Mesenchymal stem cell (in vitro differentiated cells and primary cell): ENCODE results near the gene JSRP1.
A peak's percentile ranks its signal among the peaks of the same experiment; 100 is the strongest.

Experiments used
- DNase-seq: peaks from one replicate; pipeline ENCODE4 v3.0.0-alpha.2; 2013
- H2AFZ ChIP-seq: one replicate; pipeline ENCODE4 v1.6.1; 2013; ENCODE audit warnings: low read depth, mild to moderate bottlenecking, control low read depth, inconsistent platforms, low read length, moderate library complexity
- H2AK5ac ChIP-seq: 2 replicates; pipeline ENCODE4 v1.6.1; 2013; ENCODE audit warnings: low read length, moderate library complexity, mild to moderate bottlenecking, inconsistent platforms; ENCODE audit not compliant: severe bottlenecking
- H2BK120ac ChIP-seq: one replicate; pipeline ENCODE4 v1.6.1; 2013; ENCODE audit warnings: low read depth, mild to moderate bottlenecking, inconsistent platforms, low read length, moderate library complexity
- H2BK12ac ChIP-seq, 2 experiments: one replicate each; pipeline ENCODE4 v1.6.1; 2013; ENCODE audit warnings: inconsistent platforms in 2 of 2, low read length in 2 of 2, mild to moderate bottlenecking in 2 of 2, moderate library complexity in 2 of 2, control low read depth in 1 of 2
- H2BK15ac ChIP-seq: one replicate; pipeline ENCODE4 v1.6.1; 2013; ENCODE audit warnings: mild to moderate bottlenecking, low read depth, inconsistent platforms; ENCODE audit not compliant: poor library complexity, severe bottlenecking
- H2BK5ac ChIP-seq: 2 replicates; pipeline ENCODE4 v1.6.1; 2013; ENCODE audit warnings: low read depth, mild to moderate bottlenecking, low read length, control low read depth, inconsistent platforms; ENCODE audit not compliant: poor library complexity, severe bottlenecking
- H3K14ac ChIP-seq, 2 experiments: one replicate each; pipeline ENCODE4 v1.6.1; 2013; ENCODE audit warnings: inconsistent platforms in 2 of 2, low read length in 2 of 2, control low read depth in 1 of 2, mild to moderate bottlenecking in 1 of 2, moderate library complexity in 1 of 2
- H3K18ac ChIP-seq, 2 experiments: one replicate each; pipeline ENCODE4 v1.6.1; 2013; ENCODE audit warnings: inconsistent platforms in 2 of 2, low read length in 2 of 2, control low read depth in 1 of 2, low read depth in 1 of 2, mild to moderate bottlenecking in 1 of 2
- H3K23ac ChIP-seq, 2 experiments: one replicate each; pipeline ENCODE4 v1.6.1; 2013; ENCODE audit warnings: inconsistent platforms in 2 of 2, low read length in 2 of 2, mild to moderate bottlenecking in 2 of 2, moderate library complexity in 2 of 2, control low read depth in 1 of 2
- H3K27ac ChIP-seq: 2 replicates; pipeline ENCODE4 v1.5.1; 2013; ENCODE audit warnings: mild to moderate bottlenecking, moderate library complexity, low read length, control low read depth, inconsistent platforms; ENCODE audit not compliant: poor library complexity, severe bottlenecking
- H3K27me3 ChIP-seq, 2 experiments: 2 replicates each; pipeline versions ENCODE4 v1.6.1 to v1.7.0; 2013; ENCODE audit warnings: low read length in 2 of 2, mild to moderate bottlenecking in 2 of 2, moderate library complexity in 2 of 2, control low read depth in 1 of 2, inconsistent platforms in 1 of 2; ENCODE audit not compliant: control insufficient read depth in 1 of 2, insufficient read depth in 1 of 2
- H3K36me3 ChIP-seq, 2 experiments: 2 replicates each; pipeline versions ENCODE4 v1.6.1 to v1.7.0; 2013; ENCODE audit warnings: low read length in 2 of 2, control low read depth in 1 of 2, inconsistent platforms in 1 of 2, low read depth in 1 of 2, mild to moderate bottlenecking in 1 of 2; ENCODE audit not compliant: insufficient read depth in 2 of 2, control insufficient read depth in 1 of 2
- H3K4ac ChIP-seq, 2 experiments: one replicate each; pipeline ENCODE4 v1.6.1; 2013; ENCODE audit warnings: inconsistent platforms in 2 of 2, low read length in 2 of 2, mild to moderate bottlenecking in 2 of 2, moderate library complexity in 2 of 2, control low read depth in 1 of 2, low read depth in 1 of 2
- H3K4me1 ChIP-seq: 2 replicates; pipeline ENCODE4 v1.6.1; 2013; ENCODE audit warnings: low read depth, low read length, control low read depth; ENCODE audit not compliant: control insufficient read depth, insufficient read depth
- H3K4me2 ChIP-seq: 2 replicates; pipeline ENCODE4 v1.6.1; 2013; ENCODE audit warnings: low read length, mild to moderate bottlenecking, inconsistent platforms; ENCODE audit not compliant: poor library complexity, severe bottlenecking
- H3K4me3 ChIP-seq, 2 experiments: 2 replicates each; pipeline versions ENCODE4 v1.5.1 to v1.7.0; 2013; ENCODE audit warnings: low read length in 2 of 2, mild to moderate bottlenecking in 2 of 2, control low read depth in 1 of 2, low read depth in 1 of 2; ENCODE audit not compliant: insufficient read depth in 1 of 2
- H3K79me1 ChIP-seq: replicated peaks from 2 replicates; pipeline ENCODE4 v1.6.1; 2013; ENCODE audit warnings: mild to moderate bottlenecking, control low read depth, low read length, inconsistent platforms; ENCODE audit not compliant: poor library complexity, severe bottlenecking
- H3K9ac ChIP-seq: 2 replicates; pipeline ENCODE4 v1.7.0; 2013; ENCODE audit warnings: mild to moderate bottlenecking, low read length, moderate library complexity
- H3K9me3 ChIP-seq: 2 replicates; pipeline ENCODE4 v1.7.0; 2013; ENCODE audit warnings: mild to moderate bottlenecking, low read length; ENCODE audit not compliant: control insufficient read depth
- H4K8ac ChIP-seq: one replicate; pipeline ENCODE4 v1.6.1; 2013; ENCODE audit warnings: inconsistent platforms, mild to moderate bottlenecking, low read length, moderate library complexity
- H4K91ac ChIP-seq: one replicate; pipeline ENCODE4 v1.6.1; 2013; ENCODE audit warnings: mild to moderate bottlenecking, low read length, inconsistent platforms
- WGBS: methylation state at CpG from one replicate; pipeline ENCODE4 v1.1.7; 2013; ENCODE audit warnings: mixed read lengths; 5-methylcytosine and 5-hydroxymethylcytosine counted together

JSRP1 gene

DNA sequence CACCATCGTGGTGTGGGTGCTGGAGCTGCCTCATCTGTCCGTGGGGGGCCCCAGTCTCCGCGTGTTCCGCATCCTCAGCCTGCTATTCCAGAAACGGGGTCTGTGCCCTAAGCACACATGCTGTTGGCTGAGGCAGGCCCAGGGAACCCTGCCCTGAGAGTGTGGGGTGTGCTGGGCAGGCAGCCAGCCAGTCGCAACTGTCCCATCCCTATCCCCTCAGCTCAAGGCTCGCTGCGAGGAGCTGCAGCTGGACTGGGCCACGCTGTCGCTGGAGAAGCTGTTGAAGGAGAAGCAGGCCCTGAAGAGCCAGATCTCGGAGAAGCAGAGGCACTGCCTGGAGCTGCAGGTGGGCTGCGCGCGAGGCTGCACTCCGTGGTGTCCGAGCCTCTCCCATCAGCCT, 42.0 kb downstream of the JSRP1 start:
- Histone ChIP-seq H3K9ac (no peak overlapping the region), H2BK12ac (no peak overlapping the region), H2BK15ac (no peak overlapping the region), H3K4me3 (no peak overlapping the region), H4K91ac (no peak overlapping the region), H3K4me1 (peaks cover 17% of the 10 kb centered on the region), H2AK5ac (no peak overlapping the region), H2BK120ac (no peak overlapping the region), H3K14ac (no peak overlapping the region), H3K27ac (no peak overlapping the region), H3K79me1 (peaks cover 59% of the 10 kb centered on the region), H3K18ac (no peak overlapping the region), H2BK5ac (no peak overlapping the region), H3K27me3 (no peaks in the 10 kb centered on the region), H3K36me3 (peaks cover 93 to 94% of the 10 kb centered on the region in 2 experiments), H3K23ac (no peak overlapping the region), H3K4me2 (no peak overlapping the region), H4K8ac (no peak overlapping the region), H2AFZ (no peak overlapping the region), H3K9me3 (no peaks in the 10 kb centered on the region), H3K4ac (no peak overlapping the region)
- WGBS, result 94% methylated on average over 13 of the region's 17 CpGs
- no peak for DNase-seq

GRCh38 chr19:2213799-2214198, 42.4 kb downstream of the JSRP1 start:
- no peak overlapping the region for H3K9ac ChIP-seq
- H3K9me3 ChIP-seq, result no peaks in the 10 kb centered on the region
- H3K4me2 ChIP-seq, result no peak overlapping the region
- H4K8ac ChIP-seq, result no peak overlapping the region
- H3K18ac ChIP-seq, result no peak overlapping the region
- H3K23ac ChIP-seq, result no peak overlapping the region
- H3K4me1 ChIP-seq, result peaks cover 19% of the 10 kb centered on the region
- H2BK12ac ChIP-seq, result no peak overlapping the region
- H2BK15ac ChIP-seq, result no peak overlapping the region
- H3K36me3 ChIP-seq, result peaks cover 89 to 90% of the 10 kb centered on the region in 2 experiments
- no peak overlapping the region for H2AFZ ChIP-seq
- DNase-seq, result no peak
- H3K4me3 ChIP-seq, result no peak overlapping the region
- no peak overlapping the region for H2AK5ac ChIP-seq
- no peak overlapping the region for H4K91ac ChIP-seq
- no peak overlapping the region for H3K4ac ChIP-seq
- peaks cover 57% of the 10 kb centered on the region for H3K79me1 ChIP-seq
- WGBS, result 90% methylated on average over 26 of the region's 26 CpGs
- H3K14ac ChIP-seq, result no peak overlapping the region
- no peaks in the 10 kb centered on the region for H3K27me3 ChIP-seq
- no peak overlapping the region for H3K27ac ChIP-seq
- no peak overlapping the region for H2BK5ac ChIP-seq
- H2BK120ac ChIP-seq, result no peak overlapping the region

DNA sequence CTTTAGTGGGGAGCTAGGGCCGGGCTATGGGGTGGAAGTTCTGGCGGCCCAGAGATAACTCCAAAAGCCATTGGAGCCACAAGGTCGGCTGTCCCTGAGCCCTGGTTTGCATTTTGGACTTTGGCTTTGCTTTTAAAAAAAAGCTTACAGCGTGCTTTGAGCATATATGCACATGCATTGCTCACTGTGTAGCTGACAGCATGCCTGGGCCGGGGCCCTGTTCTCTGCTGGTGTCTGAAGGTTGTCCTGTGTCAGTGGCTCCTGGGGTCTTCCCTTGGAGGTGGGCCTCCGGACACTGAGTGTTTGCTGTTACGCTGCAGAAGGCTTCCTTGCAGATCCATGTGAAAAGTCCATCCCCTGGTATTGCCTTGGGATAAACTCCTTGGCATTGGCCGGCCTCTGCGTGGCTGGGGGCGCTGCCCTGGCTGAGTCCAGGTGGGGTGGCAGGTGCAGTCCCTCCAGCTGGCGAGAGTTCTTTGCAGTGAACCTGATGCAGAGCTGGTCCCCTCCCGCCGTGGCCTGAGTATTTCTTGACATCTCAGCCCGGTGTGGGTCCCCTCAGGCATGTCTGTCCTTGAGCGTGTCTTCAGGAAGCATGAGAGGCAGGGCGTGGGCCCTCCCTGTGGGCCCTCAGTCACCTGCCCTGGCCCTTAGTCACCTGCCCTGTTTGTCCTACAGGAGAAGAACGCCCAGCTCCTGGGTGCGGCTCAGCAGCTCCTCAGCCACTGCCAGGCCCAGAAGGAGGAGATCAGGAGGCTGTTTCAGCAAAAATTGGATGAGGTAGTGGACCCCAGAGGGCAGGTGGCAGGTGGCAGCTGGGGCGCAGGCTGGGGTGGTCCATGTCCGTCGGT, 43.1 kb downstream of the JSRP1 start:
- Histone ChIP-seq H2BK15ac (no peak overlapping the region), H3K23ac (no peak overlapping the region), H2AK5ac (no peak overlapping the region), H3K4me2 (no peak overlapping the region), H3K4me3 (no peak overlapping the region), H3K9me3 (no peaks in the 10 kb centered on the region), H3K14ac (no peak overlapping the region), H3K4ac (no peak overlapping the region), H3K79me1 (peaks cover 58% of the 10 kb centered on the region), H2BK12ac (no peak overlapping the region), H4K8ac (no peak overlapping the region), H4K91ac (no peak overlapping the region), H2BK5ac (no peak overlapping the region), H3K27me3 (no peaks in the 10 kb centered on the region), H2AFZ (no peak overlapping the region), H2BK120ac (no peak overlapping the region), H3K27ac (no peak overlapping the region), H3K36me3 (peaks cover 85 to 91% of the 10 kb centered on the region in 2 experiments), H3K4me1 (peaks cover 25% of the 10 kb centered on the region), H3K18ac (no peak overlapping the region), H3K9ac (peak overlapping the region; percentile 29)
- no peak for DNase-seq
- WGBS, result 96% methylated on average over 21 of the region's 21 CpGs

DNA sequence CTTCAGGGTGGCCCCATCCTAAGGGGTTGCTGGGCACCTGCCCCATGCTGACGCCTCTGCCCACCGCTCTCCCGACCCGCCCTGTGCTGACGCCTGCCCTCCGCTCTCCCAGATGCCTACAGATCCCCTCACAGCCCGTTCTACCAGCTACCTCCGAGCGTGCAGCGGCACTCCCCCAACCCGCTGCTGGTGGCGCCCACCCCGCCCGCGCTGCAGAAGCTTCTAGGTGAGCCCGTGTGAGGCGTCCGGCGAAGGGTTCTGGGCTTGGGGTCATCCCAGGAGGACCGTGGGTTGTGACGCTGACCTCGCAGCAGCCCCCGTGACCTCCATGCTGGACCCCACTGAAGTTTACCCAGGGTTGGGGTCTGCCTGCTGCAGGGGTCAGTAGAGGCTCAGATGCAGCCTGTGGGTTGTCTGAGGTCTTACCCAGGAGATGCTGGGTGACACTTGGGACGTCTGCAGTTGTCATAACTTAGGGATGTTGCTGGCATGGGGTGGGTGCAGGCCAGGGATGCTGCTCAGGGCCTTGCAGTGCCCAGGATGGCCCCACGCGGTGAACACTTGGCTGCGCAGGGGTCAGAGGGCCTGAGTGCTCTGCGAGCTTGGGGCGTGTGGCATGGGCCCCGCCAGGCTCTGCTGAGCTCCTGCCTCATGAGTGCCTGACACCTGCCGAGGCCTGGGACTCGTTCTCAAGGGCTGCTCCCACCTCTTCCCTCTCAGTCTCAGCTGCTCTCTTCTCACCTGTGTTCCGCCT, 45.1 kb downstream of the JSRP1 start:
- Histone ChIP-seq H2BK120ac (no peak overlapping the region), H2BK5ac (no peak overlapping the region), H2AK5ac (no peak overlapping the region), H2AFZ (no peak overlapping the region), H3K18ac (no peak overlapping the region), H3K27me3 (no peaks in the 10 kb centered on the region), H3K79me1 (peaks cover 59% of the 10 kb centered on the region), H3K4me3 (no peak overlapping the region), H3K4ac (no peak overlapping the region), H2BK12ac (no peak overlapping the region), H3K23ac (no peak overlapping the region), H4K8ac (peak overlapping the region; percentile 27), H3K9ac (no peak overlapping the region), H3K36me3 (peaks cover 83 to 88% of the 10 kb centered on the region in 2 experiments), H2BK15ac (no peak overlapping the region), H3K9me3 (no peaks in the 10 kb centered on the region), H3K27ac (no peak overlapping the region), H3K14ac (no peak overlapping the region), H4K91ac (no peak overlapping the region), H3K4me1 (peaks cover 43% of the 10 kb centered on the region), H3K4me2 (no peak overlapping the region)
- DNase-seq, result no peak
- WGBS, result 97% methylated on average over 33 of the region's 33 CpGs
